CD4-positive, CD25-positive, alpha-beta regulatory T cell (primary cell): ENCODE measurements around the gene IL2RG. TPM values are rescaled to one million over a fixed set of nuclear protein-coding genes. Genes with fewer than 3 reads are reported as not detected.

Experiments used
- ATAC-seq, 2 donors: fragments of 150-1000 bp; cut with Tn5 transposase; one replicate each; pipeline ENCODE4 v1.10.0; 2021; ENCODE audit warnings: low read depth in 2 of 2, moderate number of reproducible peaks in 2 of 2, moderate library complexity in 1 of 2
- DNase-seq, 3 donors: peaks; one replicate each; pipeline versions ENCODE4 v3.0.0 to v3.0.0-alpha.2; 2012 to 2022; ENCODE audit warnings: mixed read lengths in 1 of 3
- H3K27ac ChIP-seq: one replicate; pipeline ENCODE4 v1.7.0; 2013; ENCODE audit warnings: mild to moderate bottlenecking, low read length; ENCODE audit not compliant: insufficient read depth, poor library complexity, severe bottlenecking
- H3K27me3 ChIP-seq: one replicate; pipeline ENCODE4 v1.7.0; 2013; ENCODE audit warnings: low read length; ENCODE audit not compliant: control insufficient read depth, insufficient read depth
- H3K36me3 ChIP-seq: one replicate; pipeline ENCODE4 v1.7.0; 2013; ENCODE audit warnings: mild to moderate bottlenecking, low read length, moderate library complexity; ENCODE audit not compliant: control insufficient read depth, insufficient read depth
- H3K4me1 ChIP-seq: 2 replicates; pipeline ENCODE4 v1.7.0; 2013; ENCODE audit warnings: mild to moderate bottlenecking, low read length; ENCODE audit not compliant: insufficient read depth, control insufficient read depth, poor library complexity, severe bottlenecking
- H3K4me3 ChIP-seq: one replicate; pipeline ENCODE4 v1.7.0; 2013; ENCODE audit warnings: low read depth, mild to moderate bottlenecking, low read length, moderate library complexity
- H3K9me3 ChIP-seq, 2 experiments: 1 replicate in 1 of 2; 2 replicates in 1 of 2; pipeline ENCODE4 v1.7.0; 2013; ENCODE audit warnings: low read length in 2 of 2, mild to moderate bottlenecking in 1 of 2, moderate library complexity in 1 of 2; ENCODE audit not compliant: control insufficient read depth in 2 of 2
- H3K27ac Mint-ChIP-seq, 3 donors: one replicate each; pipeline ENCODE4 v1.8.0; 2020 to 2022; ENCODE audit warnings: mild to moderate bottlenecking in 3 of 3, mixed read lengths in 3 of 3, moderate library complexity in 2 of 3
- H3K27me3 Mint-ChIP-seq: one replicate; pipeline ENCODE4 v1.8.0; 2022; ENCODE audit warnings: mild to moderate bottlenecking, mixed read lengths
- H3K36me3 Mint-ChIP-seq: one replicate; pipeline ENCODE4 v1.8.0; 2020; ENCODE audit warnings: mixed read lengths
- H3K4me1 Mint-ChIP-seq, 4 donors: one replicate each; pipeline ENCODE4 v1.8.0; 2020 to 2022; ENCODE audit warnings: mixed read lengths in 4 of 4, mild to moderate bottlenecking in 1 of 4
- H3K4me3 Mint-ChIP-seq, 4 donors: one replicate each; pipeline ENCODE4 v1.8.0; 2020 to 2022; ENCODE audit warnings: mild to moderate bottlenecking in 4 of 4, mixed read lengths in 4 of 4, moderate library complexity in 3 of 4
- H3K9me3 Mint-ChIP-seq, 7 donors: one replicate each; pipeline ENCODE4 v1.8.0; 2020 to 2022; ENCODE audit warnings: mixed read lengths in 7 of 7, mild to moderate bottlenecking in 3 of 7, moderate library complexity in 2 of 7
- polyA plus RNA-seq, 4 donors: library from polyadenylated mRNA; unstranded; fragments of 300-500 nt; fragmentation: Illumina TruSeq; gene quantifications; one replicate each; pipeline ENCODE4 v1.2.3, GENCODE V29; 2021
- total RNA-seq: library from RNA; stranded (reverse); gene quantifications from one replicate; pipeline ENCODE4 v1.2.3, GENCODE V29; 2022

Gene IL2RG
- total RNA-seq (504 TPM), polyA plus RNA-seq (1,000 to 10,000 TPM in 3 of 4 donors, 100 to 1,000 TPM in 1; 997 to 1,278 (median 1,072) TPM)

GRCh38 chrX:71111141-71111843 lies at the start of gene IL2RG:
IL2RG (minus strand) TSS chrX:71111577; CDS start chrX:71111539, 38 bp downstream.
- ATAC-seq (peak; percentile 93 to 96), DNase-seq (peak; percentile 77 to 95 (median 90))
- peak within 1 kb of the TSS; percentile 98 to 100 (median 99) for H3K27ac Mint-ChIP-seq
- Histone ChIP-seq H3K27me3 (no peaks in the 10 kb centered on the region), H3K4me1 (peaks cover 64% of the 10 kb centered on the region), H3K4me3 (peak within 1 kb of the TSS; percentile 96), H3K27ac (peak within 1 kb of the TSS; percentile 99), H3K36me3 (peaks cover 15% of the 10 kb centered on the region), H3K9me3 (no peaks in the 10 kb centered on the region)
- no peaks in the 10 kb centered on the region for H3K27me3 Mint-ChIP-seq
- peak within 1 kb of the TSS; percentile 89 to 98 (median 93) for H3K4me3 Mint-ChIP-seq
- H3K36me3 Mint-ChIP-seq, result peaks cover 40% of the 10 kb centered on the region
- H3K9me3 Mint-ChIP-seq, result no peaks in the 10 kb centered on the region
- H3K4me1 Mint-ChIP-seq, result peaks cover 0 to 72% (median 14%) of the 10 kb centered on the region in 4 donors

DNA sequence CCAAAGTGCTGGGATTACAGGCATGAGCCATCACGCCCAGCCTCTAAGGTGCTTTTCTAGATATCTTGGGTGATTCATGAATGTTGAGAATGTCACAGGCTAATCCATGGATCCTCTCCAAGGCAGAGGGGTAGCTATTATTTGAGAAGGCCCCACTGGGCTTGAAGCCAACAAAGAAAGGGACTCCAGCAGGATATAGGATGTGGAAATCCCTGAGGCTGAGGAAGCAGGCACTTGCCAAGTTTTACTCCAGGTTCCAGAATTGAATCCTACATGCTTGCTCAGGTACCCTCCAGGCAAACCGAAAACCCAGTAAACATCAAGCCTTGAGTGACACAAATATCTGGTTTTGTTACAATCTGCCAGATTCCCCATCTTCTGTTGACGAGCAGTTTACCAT lies 49.1 kb upstream of the IL2RG start:
- Histone ChIP-seq H3K4me3 (no peak overlapping the region), H3K4me1 (peaks cover 7% of the 10 kb centered on the region), H3K27me3 (no peaks in the 10 kb centered on the region), H3K36me3 (peaks cover 4% of the 10 kb centered on the region), H3K9me3 (no peaks in the 10 kb centered on the region), H3K27ac (no peak overlapping the region)
- peaks cover 9% of the 10 kb centered on the region for H3K36me3 Mint-ChIP-seq
- H3K4me3 Mint-ChIP-seq, result no peak overlapping the region
- H3K4me1 Mint-ChIP-seq, result peaks cover 0 to 15% (median 6%) of the 10 kb centered on the region in 4 donors
- no peak overlapping the region for H3K27ac Mint-ChIP-seq
- no peaks in the 10 kb centered on the region for H3K27me3 Mint-ChIP-seq
- H3K9me3 Mint-ChIP-seq, result no peaks in the 10 kb centered on the region
- DNase-seq (no peak), ATAC-seq (no peak)

DNA sequence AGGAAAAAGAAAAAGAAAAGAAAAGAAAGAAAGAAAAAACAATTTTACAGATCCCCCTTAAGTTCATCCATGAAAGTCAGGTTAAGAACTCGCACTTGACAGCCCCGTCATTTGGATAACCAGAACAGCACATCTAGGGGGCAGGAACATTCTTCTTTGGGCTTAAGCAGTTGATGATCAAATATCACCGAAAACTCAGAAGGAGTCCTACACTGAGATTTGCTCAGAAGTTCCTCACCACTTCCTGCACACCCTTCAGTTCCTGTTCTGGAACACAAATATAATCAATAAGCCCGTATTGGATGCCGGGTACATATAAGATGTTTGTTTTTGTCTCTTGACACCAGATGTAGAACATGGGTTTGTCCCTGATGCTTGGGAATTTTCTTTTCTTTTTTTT lies 48.0 kb upstream of the IL2RG start:
- no peaks in the 10 kb centered on the region for H3K9me3 ChIP-seq
- peaks cover 4% of the 10 kb centered on the region for H3K36me3 ChIP-seq
- Mint-ChIP-seq H3K27ac (peak overlapping the region in 2 of 3 donors; percentile 34 to 45), H3K27me3 (no peaks in the 10 kb centered on the region), H3K36me3 (peaks cover 6% of the 10 kb centered on the region), H3K9me3 (no peaks in the 10 kb centered on the region), H3K4me3 (peak overlapping the region in 1 of 4 donors; percentile 50), H3K4me1 (peaks cover 0 to 15% (median 6%) of the 10 kb centered on the region in 4 donors)
- no peak overlapping the region for H3K4me3 ChIP-seq
- ATAC-seq (peak in 1 of 2 donors; percentile 46), DNase-seq (peak in 1 of 3 donors; percentile 45)
- H3K27ac ChIP-seq, result no peak overlapping the region
- peaks cover 7% of the 10 kb centered on the region for H3K4me1 ChIP-seq
- H3K27me3 ChIP-seq, result no peaks in the 10 kb centered on the region

DNA sequence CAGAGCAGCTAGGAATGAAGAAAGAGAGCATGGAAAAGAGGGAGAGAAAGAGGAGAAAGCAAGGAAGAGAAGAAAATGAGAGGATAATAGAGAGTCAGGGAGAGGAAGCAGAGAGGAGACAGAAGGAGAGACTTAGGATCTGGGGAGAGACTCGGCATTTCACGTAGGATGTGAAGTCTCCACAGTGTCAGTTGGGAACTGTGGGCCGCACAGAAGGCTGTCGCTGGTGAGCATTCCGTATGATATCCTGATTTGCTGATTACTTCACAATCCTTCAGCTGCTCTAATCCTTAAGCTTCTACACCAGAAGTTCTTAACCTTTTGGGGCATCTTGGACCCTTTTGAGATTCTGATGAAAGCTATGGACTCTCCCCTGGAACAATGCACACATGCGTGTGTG lies 47.2 kb upstream of the IL2RG start:
- Histone ChIP-seq H3K36me3 (peaks cover 4% of the 10 kb centered on the region), H3K27me3 (no peaks in the 10 kb centered on the region), H3K27ac (no peak overlapping the region), H3K4me1 (peaks cover 7% of the 10 kb centered on the region), H3K4me3 (no peak overlapping the region), H3K9me3 (no peaks in the 10 kb centered on the region)
- peak overlapping the region in 2 of 3 donors; percentile 39 to 45 for H3K27ac Mint-ChIP-seq
- peaks cover 6% of the 10 kb centered on the region for H3K36me3 Mint-ChIP-seq
- H3K9me3 Mint-ChIP-seq, result no peaks in the 10 kb centered on the region
- peak overlapping the region in 1 of 4 donors; percentile 50 for H3K4me3 Mint-ChIP-seq
- H3K4me1 Mint-ChIP-seq, result peaks cover 0 to 15% (median 6%) of the 10 kb centered on the region in 4 donors
- DNase-seq, result no peak
- H3K27me3 Mint-ChIP-seq, result no peaks in the 10 kb centered on the region
- ATAC-seq, result no peak

DNA sequence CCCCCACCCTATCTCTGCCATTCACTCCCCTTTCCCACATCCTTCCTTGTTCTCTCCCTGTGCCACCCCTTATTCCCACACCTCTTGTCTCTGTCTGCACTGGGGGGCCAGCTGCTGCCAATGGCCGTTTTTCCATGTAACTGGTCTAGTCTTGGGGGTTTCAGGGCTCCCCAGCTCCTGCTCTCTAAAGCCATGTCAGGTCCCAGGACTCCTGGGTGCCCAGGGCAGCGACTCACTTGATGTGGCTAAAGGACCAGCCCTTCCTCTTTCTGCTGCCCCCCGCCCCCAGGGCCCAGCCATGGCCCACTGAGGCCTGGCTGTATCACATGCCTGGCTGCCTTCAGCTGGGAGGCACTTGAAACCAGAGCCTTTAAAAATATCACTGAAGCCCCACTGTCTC lies 43.3 kb upstream of the IL2RG start:
- Histone ChIP-seq H3K9me3 (no peaks in the 10 kb centered on the region), H3K36me3 (no peaks in the 10 kb centered on the region), H3K4me3 (no peak overlapping the region), H3K27ac (no peak overlapping the region), H3K27me3 (no peaks in the 10 kb centered on the region), H3K4me1 (peaks cover 7% of the 10 kb centered on the region)
- no peak overlapping the region for H3K4me3 Mint-ChIP-seq
- DNase-seq, result no peak
- H3K27ac Mint-ChIP-seq, result no peak overlapping the region
- ATAC-seq, result no peak
- no peaks in the 10 kb centered on the region for H3K27me3 Mint-ChIP-seq
- H3K36me3 Mint-ChIP-seq, result peaks cover 3% of the 10 kb centered on the region
- no peaks in the 10 kb centered on the region for H3K9me3 Mint-ChIP-seq
- peaks cover 0 to 16% (median 6%) of the 10 kb centered on the region in 4 donors for H3K4me1 Mint-ChIP-seq

GRCh38 chrX:71154196-71154595 lies 42.8 kb upstream of the IL2RG start:
- peaks cover 0 to 12% (median 4%) of the 10 kb centered on the region in 4 donors for H3K4me1 Mint-ChIP-seq
- ATAC-seq, result no peak
- Histone ChIP-seq H3K36me3 (no peaks in the 10 kb centered on the region), H3K27me3 (no peaks in the 10 kb centered on the region), H3K4me1 (peaks cover 3% of the 10 kb centered on the region), H3K27ac (no peak overlapping the region), H3K4me3 (no peak overlapping the region), H3K9me3 (no peaks in the 10 kb centered on the region)
- H3K4me3 Mint-ChIP-seq, result no peak overlapping the region
- DNase-seq, result no peak
- no peaks in the 10 kb centered on the region for H3K27me3 Mint-ChIP-seq
- H3K36me3 Mint-ChIP-seq, result peaks cover 3% of the 10 kb centered on the region
- no peak overlapping the region for H3K27ac Mint-ChIP-seq
- H3K9me3 Mint-ChIP-seq, result no peaks in the 10 kb centered on the region

DNA sequence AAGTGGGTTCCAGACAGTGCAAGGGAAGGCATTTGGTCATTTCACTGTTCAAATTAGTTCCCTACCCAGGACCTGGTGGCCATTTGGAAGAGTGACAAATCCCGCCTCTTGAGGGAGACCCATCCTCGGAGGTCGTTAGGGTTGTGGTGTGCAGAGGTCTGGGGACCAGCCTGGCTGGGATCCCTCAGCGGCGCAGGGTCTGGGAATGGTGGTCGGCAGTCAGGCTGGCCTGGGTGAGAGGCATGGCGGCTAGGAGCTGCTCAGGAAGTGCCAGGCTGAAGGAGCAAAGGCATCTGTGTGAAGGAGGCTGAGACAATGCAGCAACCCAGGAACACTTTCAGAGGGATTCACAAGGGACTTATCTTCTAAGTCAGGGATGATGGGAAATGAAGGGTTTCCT lies 40.0 kb upstream of the IL2RG start:
- Mint-ChIP-seq H3K4me3 (no peak overlapping the region), H3K36me3 (peaks cover 3% of the 10 kb centered on the region), H3K27me3 (no peaks in the 10 kb centered on the region), H3K27ac (no peak overlapping the region), H3K4me1 (peaks cover 0 to 6% (median 4%) of the 10 kb centered on the region in 4 donors), H3K9me3 (no peaks in the 10 kb centered on the region)
- no peaks in the 10 kb centered on the region for H3K36me3 ChIP-seq
- no peaks in the 10 kb centered on the region for H3K27me3 ChIP-seq
- no peaks in the 10 kb centered on the region for H3K4me1 ChIP-seq
- ATAC-seq (no peak), DNase-seq (no peak)
- H3K4me3 ChIP-seq, result no peak overlapping the region
- no peaks in the 10 kb centered on the region for H3K9me3 ChIP-seq
- no peak overlapping the region for H3K27ac ChIP-seq

- H3K4me3 Mint-ChIP-seq, result no peak overlapping the region
- peaks cover 3% of the 10 kb centered on the region for H3K4me1 ChIP-seq
- no peaks in the 10 kb centered on the region for H3K36me3 Mint-ChIP-seq
- no peaks in the 10 kb centered on the region for H3K27me3 ChIP-seq
- peaks cover 0 to 17% (median 7%) of the 10 kb centered on the region in 4 donors for H3K4me1 Mint-ChIP-seq
- H3K9me3 Mint-ChIP-seq, result no peaks in the 10 kb centered on the region
- no peak overlapping the region for H3K27ac Mint-ChIP-seq
- no peaks in the 10 kb centered on the region for H3K9me3 ChIP-seq
- no peak overlapping the region for H3K27ac ChIP-seq
- no peaks in the 10 kb centered on the region for H3K27me3 Mint-ChIP-seq
- ATAC-seq (no peak), DNase-seq (no peak)
- H3K4me3 ChIP-seq, result no peak overlapping the region
- H3K36me3 ChIP-seq, result no peaks in the 10 kb centered on the region
Measured at GRCh38 chrX:71148278-71148663, 36.9 kb upstream of the IL2RG start.
